Measurements from ENCODE around the gene RNF14.
"Not testable (repeated sequence)": the region's sequence is repeated elsewhere in the genome, so short reads cannot be mapped to it uniquely, and the experiment has no call there.

The RNF14 gene

GRCh38 chr5:142016556-142016955, 47.7 kb downstream of the RNF14 start:
- no peak for DNase-seq

GRCh38 chr5:142017832-142018427, 49.0 kb downstream of the RNF14 start:
- DNase-seq = no peak

- no peak for DNase-seq
These were observed 51.3 kb downstream of the RNF14 start for GRCh38 chr5:142020122-142020659.

- DNase-seq = no peak
These were observed 54.9 kb downstream of the RNF14 start for GRCh38 chr5:142023836-142024235.

- peak; percentile 94 for DNase-seq
These were observed 55.9 kb downstream of the RNF14 start for GRCh38 chr5:142024771-142025304.

- DNase-seq = no peak
These were observed 56.7 kb downstream of the RNF14 start for GRCh38 chr5:142025637-142026036.

GRCh38 chr5:142032150-142032549, 63.2 kb downstream of the RNF14 start:
- DNase-seq = no peak

GRCh38 chr5:142032747-142033631, 64.1 kb downstream of the RNF14 start:
- DNase-seq = no peak

GRCh38 chr5:142033632-142034567, 65.0 kb downstream of the RNF14 start:
- DNase-seq = not testable (repeated sequence)

- DNase-seq = no peak
These were observed 66.1 kb downstream of the RNF14 start for GRCh38 chr5:142034994-142035393.

GRCh38 chr5:142036918-142037317, 68.0 kb downstream of the RNF14 start:
- no peak for DNase-seq

- DNase-seq = not testable (repeated sequence)
These were observed 68.7 kb downstream of the RNF14 start for GRCh38 chr5:142037599-142037998.

GRCh38 chr5:142038735-142039134, 69.8 kb downstream of the RNF14 start:
- no peak for DNase-seq

All from right hindlimb (tissue), 1 donor.